HG03354 (cell line): ENCODE results near the gene UGCG.
"Not testable (repeated sequence)": the region's sequence is repeated elsewhere in the genome, so short reads cannot be mapped to it uniquely, and the experiment has no call there.

Source experiments
- ATAC-seq: cut with Tn5 transposase; IDR thresholded peaks from one replicate; pipeline ENCODE4 v1.9.1; 2021; ENCODE audit warnings: mild to moderate bottlenecking; ENCODE audit not compliant: unreplicated experiment, poor library complexity, severe bottlenecking

Gene UGCG

DNA sequence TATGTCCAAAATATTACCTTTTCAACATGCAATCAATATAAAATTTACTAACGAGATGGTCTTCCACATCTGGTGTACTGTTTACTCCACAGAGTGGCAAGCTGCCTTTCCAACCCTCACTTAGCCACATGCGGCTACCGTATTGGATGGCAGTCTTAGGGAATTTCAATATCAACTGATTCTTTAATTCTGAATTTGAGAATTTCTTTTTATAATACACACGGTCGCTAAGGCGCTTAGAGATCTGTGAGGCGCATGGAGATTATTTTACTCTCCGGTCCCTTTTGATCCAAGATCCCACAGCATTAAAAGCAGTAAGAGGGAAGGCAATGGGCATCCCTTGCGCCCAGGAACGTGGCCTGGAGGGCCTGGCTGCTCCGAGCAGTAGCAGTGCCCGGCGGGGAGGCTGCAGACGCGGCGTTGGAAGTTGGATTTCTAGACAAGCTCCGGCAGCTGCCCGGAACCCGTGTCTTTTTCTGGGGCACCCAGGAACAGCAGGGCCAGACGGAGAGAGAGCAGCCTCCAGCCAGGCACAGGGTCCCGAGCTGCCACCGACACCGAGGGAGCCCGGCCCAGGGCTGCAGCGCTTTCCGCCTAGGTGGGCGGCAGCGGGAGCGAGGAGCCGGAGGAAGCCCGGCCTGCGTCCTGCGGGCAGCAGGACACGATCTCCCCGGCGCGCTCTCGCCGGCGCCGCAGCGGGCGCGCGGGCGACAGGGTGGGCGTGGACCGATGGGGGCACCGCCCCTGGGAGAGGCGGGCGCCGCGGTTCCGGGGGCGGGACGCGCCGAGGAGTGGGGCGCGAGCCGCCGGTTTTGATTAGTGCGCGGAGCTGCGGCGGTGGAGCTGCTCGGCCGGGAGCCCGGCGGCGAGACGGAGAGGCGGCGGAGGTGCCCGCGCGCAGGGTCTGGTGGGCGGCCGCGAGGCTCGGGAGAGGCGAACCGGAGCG is at the start of gene UGCG:
UGCG (plus strand) TSS at position 819 of the 946 bp plus-strand sequence. CDS start 402 bp downstream, outside the sequence.
- ATAC-seq = peak; percentile 85

DNA sequence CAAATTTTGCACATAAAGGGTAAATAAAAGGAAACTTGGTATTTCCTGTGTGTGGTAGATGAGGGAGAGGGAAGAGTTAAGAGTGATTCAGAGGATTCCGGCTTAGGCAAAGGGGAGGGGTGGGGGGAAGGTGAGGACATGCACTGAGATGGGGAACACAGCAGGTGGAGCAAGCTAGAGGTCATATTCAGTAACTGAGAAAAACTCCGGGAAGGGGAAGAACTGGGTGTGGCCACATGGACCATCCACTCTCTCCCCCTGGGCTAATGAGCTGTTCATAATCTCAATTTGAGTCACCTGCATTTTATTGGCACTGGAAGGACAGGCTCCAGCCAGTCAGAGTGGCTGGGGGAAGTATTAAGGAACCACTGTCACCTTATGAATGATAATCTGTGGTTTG is 45.1 kb upstream of the UGCG start:
- ATAC-seq = no peak

DNA sequence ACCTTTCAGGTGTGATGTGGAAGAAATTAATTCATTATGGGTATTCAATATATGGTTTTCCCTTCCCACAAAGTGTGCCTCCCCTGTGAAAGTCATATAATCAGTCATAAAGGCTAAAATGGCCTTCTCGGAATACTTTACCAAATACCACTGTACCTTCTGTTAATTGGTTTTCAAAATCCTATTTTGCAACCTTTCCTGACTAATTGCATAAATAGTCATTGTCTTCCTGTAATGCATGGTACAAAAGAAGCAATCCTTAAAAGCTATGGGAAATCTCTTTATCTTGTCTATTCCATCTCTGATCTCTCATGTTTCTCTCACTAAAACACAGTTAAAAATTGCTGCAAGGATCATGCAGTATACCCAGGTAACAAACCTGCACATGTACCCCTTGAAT is 44.3 kb upstream of the UGCG start:
- no peak for ATAC-seq

DNA sequence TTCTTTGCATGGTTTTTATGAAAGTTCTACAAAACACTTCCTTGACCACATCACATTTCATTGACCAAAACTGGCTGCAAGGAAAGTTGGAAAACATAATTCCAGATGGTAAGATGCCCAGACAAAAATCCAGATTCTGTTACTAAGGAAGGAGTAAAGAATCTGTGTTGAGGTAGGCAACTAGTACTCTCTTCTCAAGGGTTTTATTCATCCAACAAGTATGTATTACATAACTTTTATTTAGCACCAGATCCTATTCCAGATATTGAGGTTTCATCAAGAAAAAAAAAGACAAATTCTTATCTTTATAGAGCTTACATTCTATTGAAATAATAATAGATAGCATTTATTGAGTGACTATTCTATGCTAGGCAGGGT is 43.2 kb upstream of the UGCG start:
- ATAC-seq = no peak

DNA sequence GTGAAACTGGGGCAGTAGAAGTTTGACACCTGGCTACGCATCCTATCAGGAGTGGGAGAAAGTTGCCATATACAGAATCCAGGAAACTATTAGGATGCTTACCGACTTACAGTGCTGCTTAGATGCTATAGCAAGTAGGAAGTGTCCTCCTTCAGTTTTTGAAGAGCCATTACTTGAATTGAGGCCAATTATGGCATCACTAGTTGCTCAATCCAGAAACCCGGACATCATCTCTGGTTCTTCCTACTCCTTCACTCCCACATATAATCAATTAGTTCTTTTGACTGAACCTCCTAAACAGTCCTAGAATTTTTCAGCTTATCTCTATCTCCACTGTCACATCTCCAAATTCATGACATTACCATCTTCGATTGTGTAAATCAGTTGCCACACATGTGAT is 41.8 kb upstream of the UGCG start:
- no peak for ATAC-seq

DNA sequence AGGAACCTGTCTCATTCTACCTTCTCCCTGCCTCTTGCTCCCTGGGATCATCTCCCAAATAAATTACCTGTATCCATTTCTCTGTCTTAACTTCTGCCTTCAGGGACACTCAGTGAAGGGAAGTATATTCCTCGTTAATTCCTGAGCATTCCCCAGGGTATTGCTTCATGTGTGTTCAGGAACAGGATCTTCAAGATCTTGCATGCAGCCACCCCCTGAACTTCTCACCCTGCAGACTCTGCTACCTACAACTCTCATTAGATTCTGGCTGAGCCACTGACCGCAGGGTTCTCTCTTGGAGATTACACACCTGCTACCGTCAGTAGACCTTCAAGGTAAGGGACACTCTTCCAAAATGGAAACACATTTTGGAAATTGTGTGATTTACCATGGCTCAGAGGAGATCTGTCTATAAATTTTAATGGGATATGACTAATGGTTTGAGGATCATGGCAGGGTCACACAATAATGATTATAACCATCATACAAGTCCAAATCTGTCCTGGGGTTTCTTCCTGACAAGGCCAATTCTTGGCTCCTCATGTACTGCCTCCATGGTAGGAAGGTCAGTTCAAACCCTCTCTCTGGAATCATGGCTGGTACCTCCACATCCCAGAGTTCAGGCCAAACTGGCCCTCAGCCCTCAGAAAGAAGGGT is 38.9 kb upstream of the UGCG start:
- no peak for ATAC-seq

DNA sequence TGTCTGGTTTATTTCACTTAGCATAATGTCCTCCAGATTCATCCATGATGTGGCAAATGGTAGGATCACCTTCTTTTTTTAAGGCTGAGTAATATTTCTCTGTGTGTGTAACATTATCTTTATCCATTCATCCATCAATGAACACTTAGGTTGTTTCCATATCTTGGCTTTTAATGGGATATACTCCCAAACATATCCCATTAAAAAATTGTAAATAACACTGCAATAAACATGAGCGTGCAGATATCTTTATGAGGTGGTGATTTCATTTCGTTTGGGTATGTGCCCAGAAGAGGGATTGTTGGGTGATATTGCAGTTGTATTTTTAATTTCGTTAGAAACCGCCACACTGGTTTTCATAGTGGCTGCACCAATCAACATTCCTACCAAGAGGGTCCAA is 36.2 kb upstream of the UGCG start:
- ATAC-seq = no peak

DNA sequence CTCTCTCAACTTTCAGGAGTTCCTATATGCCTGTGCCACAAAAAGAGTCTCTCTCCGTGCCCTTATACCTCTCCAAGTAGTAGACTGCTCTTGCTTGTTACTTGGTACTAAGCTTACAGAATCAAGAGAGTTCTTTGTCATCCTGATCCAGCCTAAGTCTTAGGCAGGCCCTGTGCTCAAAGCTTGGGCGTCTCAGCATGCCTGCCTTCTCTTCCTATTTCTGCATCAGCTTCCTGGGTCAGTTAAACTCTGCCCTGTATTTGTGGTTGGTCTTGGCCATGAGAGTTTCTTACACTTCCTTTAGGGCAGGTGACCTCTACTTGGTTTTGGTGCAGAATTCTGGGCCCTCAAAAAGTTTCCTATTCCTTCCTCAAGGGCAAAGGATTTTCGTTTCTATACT is 33.0 kb upstream of the UGCG start:
- ATAC-seq = no peak

DNA sequence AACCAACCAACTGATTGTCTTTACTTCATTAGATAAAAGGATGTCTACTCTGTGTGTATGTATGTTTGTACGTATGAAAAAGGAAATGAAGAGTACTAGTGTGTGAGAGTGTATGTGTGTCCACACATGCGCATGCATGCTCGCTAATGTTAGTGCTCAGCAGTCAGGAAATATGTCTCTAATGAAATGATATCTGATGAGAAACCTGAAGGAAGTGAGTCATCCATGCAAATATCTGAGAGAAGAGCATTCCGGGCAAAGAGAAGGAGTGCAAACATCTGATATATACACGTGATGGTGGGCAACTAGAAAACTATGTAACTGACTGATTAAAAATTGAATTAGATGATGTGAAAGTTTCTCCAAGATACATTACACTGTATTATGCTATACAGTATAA is 29.6 kb upstream of the UGCG start:
- ATAC-seq = no peak

DNA sequence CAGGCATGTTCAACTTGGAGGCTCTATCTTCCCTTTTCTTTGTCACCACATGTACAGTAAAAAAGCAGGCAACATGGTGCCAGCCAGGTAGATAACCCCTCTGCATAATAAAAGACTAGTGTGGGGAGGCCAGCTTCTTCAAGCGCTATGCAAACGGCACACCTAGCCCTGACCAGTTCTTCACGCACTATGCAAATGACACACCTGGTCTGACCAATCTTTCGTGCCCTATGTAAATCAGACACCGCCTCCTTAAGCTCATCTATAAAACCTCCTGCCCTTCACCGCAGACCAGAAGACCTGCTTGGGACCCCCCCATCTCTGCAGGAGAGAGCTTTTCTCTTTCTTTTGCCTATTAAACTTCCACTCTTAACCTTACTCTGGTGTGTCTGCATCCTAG is 28.1 kb upstream of the UGCG start:
- ATAC-seq = no peak

DNA sequence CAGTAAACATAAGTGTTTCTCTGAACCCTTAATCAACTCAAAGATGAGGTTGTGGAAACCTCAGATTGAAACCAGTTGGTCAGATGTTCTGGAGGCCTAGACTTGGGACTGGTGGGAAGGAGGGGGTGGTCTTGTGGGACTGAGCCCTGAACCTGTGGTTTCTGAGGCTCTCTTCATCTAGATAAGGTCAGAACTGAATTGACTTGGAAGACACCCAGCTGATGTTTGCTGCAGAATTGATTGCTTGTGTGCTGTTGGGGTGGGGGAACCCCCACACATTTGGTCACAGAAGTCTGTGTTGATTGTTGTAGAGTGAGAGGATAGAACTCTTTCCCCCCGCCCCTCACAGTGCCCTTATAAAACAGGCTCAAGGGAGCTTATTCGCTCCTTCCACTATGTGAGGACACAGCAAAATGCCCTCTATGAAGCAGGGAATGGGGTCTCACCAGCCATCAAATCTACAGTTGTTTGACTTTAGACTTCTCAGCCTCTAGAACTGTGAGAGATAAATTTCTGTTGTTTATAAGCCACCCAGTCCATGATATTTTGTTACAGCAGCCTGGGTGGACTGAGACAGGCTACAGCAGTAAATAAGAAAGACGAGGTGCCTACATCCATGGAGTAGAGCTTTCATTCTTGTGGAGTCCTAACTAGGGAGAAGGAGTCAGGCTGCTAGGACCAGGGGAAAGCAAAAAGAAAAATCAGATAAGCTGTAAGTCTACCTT is 25.7 kb upstream of the UGCG start:
- ATAC-seq = no peak

DNA sequence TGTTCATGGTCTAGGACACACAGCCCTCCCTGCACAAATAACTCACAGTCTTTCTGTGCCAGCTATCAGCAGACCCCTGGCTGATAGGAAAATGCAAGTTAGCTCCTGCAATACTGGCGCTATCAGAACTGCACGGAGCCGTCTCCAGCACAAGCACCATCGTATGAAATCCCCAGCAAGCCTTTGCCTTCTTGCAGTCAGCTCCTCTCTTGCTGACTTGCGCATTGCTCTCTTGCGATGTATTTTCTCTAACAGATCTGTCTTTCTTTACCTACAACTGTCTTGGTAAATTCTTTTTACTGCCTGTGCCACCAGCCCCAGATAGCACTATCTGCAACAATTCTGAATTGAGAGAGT is 25.1 kb upstream of the UGCG start:
- ATAC-seq = no peak

DNA sequence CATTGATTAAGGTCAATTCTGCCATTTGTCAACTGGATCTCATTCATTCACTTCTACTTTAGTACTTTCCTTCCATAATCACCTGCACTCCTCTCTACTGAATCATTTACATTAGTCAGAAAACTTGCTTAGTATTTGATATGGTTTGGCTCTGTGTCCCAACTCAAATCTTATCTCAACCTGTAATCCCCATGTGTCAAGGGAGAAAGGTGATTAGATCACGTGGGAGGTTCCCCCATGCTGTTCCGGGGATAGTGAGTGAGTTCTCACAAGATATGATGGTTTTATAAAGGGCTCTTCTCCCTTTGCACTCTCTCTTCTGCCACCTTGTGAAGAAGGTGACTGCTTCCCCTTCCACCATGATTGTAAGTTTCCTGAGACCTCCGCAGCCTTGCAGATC is 23.7 kb upstream of the UGCG start:
- no peak for ATAC-seq

DNA sequence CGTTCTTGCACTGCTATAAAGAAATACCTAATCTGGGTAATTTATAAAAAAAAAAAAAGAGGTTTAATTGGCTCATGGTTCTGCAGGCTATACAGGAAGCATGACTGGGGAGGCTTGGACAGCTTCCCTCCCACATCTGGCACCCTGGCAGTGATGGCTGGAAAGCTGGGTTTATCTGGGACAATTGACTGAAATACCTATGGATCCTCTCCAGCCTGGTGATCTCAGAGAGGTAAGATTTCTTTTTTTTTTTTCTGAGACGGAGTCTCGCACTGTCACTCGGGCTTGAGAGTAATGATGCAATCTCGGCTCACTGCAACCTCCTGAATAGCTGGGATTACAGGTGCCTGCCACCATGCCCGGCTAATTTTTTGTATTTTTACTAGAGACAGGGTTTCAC is 22.7 kb upstream of the UGCG start:
- ATAC-seq = no peak

DNA sequence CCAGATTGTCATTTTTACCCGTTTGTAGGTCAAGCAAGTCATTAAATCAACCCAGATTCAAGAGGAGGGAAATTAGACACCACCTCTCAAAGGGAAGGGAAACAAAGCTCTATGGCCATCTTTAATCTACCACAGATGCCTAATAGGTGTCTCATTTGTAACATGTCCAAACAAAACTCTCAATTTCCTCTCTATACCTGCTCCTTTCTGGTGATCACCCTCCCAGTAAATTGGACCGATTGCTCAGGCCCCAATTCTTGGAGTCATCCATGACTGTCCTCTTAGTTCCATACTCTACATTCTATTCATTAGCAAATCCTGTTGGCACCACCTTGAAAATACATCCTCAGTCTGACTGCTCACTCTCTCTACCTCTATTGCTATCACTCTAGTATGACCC is 22.1 kb upstream of the UGCG start:
- no peak for ATAC-seq

DNA sequence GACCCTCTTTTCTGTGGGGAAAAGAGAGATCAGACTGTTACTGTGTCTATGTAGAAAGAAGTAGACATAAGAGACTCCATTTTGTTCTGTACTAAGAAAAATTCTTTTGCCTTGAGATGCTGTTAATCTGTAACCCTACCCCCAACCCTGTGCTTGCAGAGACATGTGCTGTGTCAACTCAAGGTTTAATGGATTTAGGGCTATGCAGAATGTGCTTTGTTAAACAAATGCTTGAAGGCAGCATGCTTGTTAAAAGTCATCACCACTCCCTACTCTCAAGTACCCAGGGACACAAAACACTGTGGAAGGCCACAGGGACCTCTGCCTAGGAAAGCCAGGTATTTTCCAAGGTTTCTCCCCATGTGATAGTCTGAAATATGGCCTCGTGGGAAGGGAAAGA is 21.3 kb upstream of the UGCG start:
- ATAC-seq = not testable (repeated sequence)

DNA sequence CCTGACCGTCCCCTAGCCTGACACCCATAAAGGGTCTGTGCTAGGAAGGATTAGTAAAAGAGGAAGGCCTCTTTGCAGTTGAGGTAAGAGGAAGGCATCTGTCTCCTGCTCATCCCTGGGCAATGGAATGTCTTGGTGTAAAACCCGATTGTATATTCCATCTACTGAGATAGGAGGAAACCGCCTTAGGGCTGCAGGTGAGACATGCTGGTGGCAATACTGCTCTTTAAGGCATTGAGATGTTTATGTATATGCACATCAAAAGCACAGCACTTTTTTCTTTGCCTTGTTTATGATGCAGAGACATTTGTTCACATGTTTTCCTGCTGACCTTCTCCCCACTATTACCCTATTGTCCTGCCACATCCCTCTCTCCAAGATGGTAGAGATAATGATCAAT is 20.9 kb upstream of the UGCG start:
- ATAC-seq = not testable (repeated sequence)

DNA sequence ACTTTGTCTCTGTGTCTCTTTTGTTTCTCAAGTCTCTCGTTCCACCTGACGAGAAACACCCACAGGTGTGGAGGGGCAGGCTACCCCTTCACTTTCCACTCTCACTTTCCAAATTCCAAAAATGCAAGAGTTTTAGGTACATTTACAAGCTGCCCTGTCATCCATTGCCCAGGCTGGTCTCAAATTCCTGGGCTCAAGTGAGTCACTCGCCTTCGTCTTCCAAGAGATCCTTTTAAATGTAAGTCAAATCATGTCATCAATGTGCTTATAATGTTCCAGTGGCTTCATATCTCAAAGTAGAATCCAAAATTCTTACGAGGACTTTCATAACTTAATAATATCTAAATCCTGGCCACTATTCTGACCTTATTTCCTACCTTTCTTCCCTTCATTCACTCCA is 20.4 kb upstream of the UGCG start:
- ATAC-seq = no peak

DNA sequence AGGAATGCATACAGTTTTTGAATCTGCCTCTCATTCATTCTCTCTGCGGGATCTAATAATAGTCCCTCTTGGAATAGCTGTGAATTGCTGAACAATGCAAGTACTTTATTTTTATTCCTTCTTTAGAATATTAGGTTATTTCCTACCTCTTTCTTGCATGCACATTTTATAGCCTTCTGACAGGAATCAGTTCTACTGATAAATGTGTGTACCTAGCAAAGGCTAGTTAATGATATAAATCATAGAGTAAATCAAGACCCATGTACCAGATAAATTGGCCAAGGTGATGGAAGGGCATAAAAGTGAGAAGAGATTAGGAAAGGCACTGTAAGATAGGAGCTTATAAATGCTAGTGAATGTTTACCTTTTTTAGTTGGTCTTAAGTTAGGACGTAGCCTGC is 19.2 kb upstream of the UGCG start:
- ATAC-seq = no peak

DNA sequence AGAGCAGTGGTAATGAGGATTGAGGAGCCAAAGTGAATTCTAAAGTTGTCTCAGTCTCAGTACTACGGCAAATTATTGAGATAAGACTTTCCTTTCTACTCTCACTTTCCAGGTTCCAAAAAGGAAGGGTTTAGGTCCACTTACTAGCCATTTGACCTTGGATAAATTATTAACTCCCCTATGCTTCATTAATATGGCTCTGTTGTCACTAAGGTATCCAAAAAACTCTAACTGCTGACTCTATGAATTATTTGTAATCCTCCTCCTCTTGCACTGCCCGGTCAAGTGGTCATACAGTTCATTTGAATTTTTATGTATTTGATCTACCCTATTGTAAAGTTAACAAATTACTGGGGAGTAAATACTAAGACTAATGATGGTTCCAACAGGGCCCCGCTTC is 17.7 kb upstream of the UGCG start:
- no peak for ATAC-seq
